HG03457 (cell line): ENCODE data around the gene PLPP1.

Experiments used
- ATAC-seq: cut with Tn5 transposase; IDR thresholded peaks from one replicate; pipeline ENCODE4 v1.9.1; 2021; ENCODE audit warnings: moderate number of reproducible peaks; ENCODE audit not compliant: unreplicated experiment

PLPP1 gene

DNA sequence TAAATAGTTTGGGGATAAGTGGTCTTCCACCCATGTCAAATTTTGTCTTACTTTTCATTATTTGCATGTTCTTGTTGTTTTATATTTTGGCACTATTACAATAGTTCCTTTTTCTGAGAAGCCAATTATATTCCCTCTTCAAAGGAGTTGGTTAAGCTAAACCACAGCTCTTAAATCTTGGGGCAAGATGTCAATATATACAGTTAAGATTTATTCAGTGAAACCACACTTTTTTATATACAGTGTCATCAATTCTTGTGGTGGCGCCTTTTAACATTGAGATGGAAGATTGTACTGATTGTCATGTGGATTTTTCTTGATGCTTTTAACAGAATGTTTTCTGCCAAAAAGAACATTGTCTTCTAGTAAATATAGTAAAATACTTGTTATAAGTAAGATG lies 122.9 kb downstream of the PLPP1 start:
- no peak for ATAC-seq

- ATAC-seq: no peak
Observed at GRCh38 chr5:55410845-55411244, 123.9 kb downstream of the PLPP1 start.

GRCh38 chr5:55409775-55410174 lies 125.0 kb downstream of the PLPP1 start:
- no peak for ATAC-seq

DNA sequence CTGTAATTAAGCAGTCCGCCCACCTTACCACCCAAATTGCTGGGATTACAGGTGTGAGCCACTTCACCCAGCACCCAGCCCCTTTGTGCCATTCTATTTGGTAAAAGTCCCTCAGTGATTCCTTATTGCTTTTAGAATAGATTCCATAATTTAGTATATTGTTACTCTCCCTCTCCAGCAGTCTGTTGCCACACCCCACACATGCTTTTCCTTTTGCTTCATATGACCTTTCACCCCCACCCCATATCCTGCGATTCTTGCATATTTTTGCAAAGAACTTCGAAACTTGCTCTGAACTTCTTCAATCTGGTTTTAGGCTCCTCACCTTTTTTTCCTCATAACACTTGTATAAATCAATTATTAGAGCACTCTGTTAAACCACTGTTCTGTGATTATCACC lies 126.8 kb downstream of the PLPP1 start:
- ATAC-seq: no peak

DNA sequence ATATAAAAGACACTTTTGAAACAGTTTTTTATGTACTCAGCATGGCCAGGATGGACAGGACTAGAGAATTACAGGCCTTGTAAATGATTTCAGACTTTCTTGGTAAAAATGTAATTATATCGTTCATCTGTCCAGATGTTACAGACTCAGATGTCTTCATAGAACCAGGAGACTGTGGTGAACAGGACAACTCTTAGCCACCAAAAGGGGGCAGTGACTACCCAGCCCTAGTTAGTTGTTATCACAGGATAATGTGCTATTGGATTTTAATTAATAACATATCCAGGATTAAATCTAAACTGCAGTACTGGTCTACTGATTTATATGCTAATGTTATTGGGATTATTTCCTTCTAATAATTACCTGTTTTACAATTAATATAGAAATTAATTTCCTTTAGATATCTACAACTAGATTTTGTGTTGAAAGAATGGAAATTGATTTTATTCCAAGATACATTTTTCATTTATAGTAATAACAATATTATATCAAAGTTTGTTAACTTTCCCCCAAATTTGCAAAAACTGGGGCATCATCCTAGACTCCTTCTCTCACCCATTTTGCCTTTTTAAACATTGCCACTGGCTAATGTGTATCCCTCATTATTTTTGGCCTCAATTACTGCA lies 127.6 kb downstream of the PLPP1 start:
- no peak for ATAC-seq

- no peak for ATAC-seq
Observed at GRCh38 chr5:55406292-55406691, 128.5 kb downstream of the PLPP1 start.

DNA sequence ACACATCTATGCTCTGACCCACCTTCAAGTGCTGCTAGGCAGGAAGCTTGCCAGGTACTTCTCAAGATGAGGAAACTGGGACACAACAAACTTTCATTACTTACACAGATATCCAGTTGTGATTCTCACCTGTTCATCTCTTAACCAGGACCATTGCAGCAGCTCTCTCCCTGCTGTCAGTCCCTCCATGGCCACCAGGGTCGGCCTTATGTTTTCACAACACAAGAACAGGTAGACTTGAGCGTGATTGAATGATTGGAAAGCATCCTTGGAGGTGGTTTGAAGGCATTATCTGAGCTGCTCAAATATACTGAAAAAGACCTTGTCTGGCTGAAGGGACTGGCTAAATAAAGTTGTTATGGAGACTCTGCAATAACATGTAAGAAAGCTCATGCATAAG lies 132.6 kb downstream of the PLPP1 start:
- ATAC-seq: no peak

DNA sequence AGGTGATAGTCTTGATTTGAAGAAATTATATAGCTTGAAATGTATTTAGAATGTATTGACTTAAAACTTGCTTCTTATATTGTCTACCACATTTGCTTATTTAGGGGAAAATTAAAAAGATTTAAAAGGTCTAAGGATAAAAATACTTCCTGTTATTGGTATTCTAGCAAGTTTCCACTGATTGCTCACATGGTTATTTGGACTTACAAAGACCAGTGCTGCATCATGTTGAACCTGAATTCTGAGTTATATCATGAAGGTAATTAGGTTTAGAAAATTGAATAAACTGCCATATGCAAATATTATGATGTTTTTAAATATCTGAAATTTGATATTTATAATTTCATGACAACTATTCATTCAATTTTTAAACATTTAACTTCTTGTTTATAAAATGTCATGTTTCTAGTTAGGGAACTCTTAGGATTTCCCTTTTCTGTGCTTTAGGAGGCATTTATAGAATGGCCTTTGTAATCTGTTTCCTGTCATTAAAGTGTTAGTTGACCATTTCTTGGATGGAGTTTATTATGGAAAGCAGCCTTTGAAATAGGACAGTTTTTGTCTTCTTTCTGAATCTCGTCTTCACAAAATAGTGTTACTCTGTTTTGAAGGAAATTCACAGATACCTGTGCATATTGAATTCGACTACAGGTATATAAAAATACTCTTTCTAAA lies 141.1 kb downstream of the PLPP1 start:
- ATAC-seq: no peak

DNA sequence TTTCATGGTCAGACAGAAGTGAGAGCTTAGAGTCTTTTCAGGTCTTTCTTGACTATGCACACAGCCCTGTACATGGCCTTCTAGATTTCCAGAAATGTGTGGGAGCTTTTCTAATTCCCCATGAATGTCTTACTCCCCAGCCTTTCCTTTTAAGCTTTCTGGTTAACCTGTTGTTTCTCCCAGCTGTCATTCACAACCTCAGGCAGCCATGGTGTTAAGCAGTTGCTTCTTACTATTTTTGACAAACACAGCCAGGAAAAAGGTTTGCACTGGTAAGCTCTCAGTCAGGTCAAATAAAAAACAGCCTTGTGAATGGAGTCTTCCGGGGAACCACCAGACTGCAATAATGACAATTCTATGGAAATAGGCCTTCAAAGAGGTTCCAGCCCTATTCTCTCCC lies 142.1 kb downstream of the PLPP1 start:
- no peak for ATAC-seq

DNA sequence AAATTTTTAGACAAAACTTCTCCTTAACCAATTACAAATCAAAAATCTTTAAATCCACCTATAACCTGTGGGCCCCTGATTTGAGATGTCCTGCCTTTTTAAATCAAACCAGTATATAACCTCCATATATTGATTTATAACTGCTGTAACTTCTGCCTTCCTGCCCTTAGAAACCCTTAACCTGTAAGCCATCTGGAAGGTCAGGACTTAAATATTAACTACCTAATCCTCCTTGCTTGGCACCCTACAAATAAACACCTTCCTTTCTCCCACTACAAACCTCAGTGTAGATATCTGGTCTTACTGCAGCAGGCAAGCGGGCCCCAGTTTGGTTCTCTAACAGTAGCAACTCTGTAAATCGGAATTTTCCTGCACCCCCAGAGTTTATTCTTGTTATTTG lies 143.1 kb downstream of the PLPP1 start:
- no peak for ATAC-seq

- ATAC-seq: no peak
Observed at GRCh38 chr5:55387865-55388264, 146.9 kb downstream of the PLPP1 start.

- no peak for ATAC-seq
Observed at GRCh38 chr5:55386356-55386755, 148.4 kb downstream of the PLPP1 start.

DNA sequence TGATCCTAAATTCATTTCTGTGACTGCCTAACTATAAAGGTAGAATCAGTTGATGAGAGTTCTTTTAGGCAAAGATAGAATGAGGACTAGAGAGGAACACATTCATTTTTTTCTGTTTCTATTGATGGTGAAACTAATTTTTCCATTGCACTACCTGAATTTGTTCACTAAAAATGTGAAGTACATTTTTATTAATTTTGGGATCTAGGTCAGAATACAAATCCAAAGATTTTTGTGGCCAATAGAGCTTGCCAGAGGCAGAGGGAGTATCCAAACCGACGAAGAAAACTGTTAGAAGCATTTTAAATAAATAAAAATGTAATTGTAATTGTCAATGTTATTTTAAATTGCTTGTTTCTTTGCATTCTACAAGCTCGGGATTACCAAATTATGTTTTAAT lies 148.9 kb downstream of the PLPP1 start:
- ATAC-seq: no peak

DNA sequence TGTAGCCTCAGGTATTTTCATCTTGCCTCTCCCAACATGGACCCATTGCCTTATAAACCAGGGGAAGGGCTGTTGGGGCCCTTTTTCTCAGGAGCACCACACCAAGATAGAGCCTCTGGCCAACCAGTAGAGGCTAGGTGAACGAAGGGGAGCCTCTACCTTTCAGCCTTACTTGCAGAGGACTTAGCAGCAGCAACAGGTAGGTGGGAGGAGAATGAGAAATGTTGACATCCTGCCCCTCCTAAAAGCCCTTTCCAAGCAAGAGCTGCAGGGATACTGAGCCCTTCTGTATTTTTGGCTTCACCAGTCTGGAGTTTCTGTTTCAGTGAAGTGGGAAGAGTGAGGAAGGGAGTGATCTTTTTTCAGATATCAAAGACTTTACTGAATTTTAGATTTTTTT lies 149.5 kb downstream of the PLPP1 start:
- ATAC-seq: no peak

DNA sequence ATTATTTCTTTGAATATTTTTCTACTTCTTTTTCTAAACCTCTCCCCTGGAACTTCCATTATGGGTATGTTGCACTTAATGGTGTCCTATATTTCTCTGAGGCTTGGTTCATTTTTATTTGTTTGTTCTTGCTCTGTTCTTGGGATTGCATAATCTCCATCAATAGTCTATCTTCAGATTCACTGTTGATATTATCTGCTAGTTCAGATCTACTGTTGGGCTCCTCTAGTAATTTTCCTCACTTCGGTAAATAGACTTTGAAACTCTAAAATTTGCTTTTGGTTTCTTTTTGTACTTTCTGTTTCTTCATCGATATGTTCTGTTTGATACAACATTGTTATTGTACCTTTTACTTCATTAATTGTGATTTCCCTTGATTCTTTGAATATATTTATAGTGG lies 150.7 kb downstream of the PLPP1 start:
- ATAC-seq: no peak

- no peak for ATAC-seq
Observed at GRCh38 chr5:55383254-55383653, 151.5 kb downstream of the PLPP1 start.

DNA sequence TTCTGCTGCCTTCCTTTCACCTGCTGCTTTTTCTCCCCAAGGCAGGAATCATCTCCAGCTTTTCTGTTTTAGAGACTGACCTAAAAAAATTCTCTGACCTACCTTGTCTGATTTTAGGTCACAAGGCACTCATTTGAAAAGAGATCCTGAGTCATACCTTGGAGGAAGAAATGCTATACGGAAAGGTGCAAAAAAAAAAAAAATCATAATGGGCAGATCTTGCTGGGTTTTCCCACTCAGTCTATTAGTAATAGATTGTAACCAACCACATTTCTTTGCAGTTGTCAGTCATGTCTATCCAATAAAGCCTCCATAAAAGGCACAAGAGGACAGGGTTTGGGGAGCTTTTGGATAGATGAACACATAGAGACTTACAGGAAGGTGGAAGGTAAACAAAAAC lies 157.0 kb downstream of the PLPP1 start:
- no peak for ATAC-seq
